Activated T-helper 1 cell treated with anti-CD3 and anti-CD28 coated beads, Interleukin-12 subunit alpha, Interleukin-12 subunit beta, Interleukin-2, Interleukin-4 antibody, amounts not matched to agents 30 ng/mL and 10 ng/mL and 1 ng/mL, durations not matched to agents 14 hours and 24 hours and 36 hours (primary cell): Measurements from ENCODE around the gene AZU1. TPM values are rescaled to one million over a fixed set of nuclear protein-coding genes. Genes with fewer than 3 reads are reported as not detected.
"Not testable (repeated sequence)": the region's sequence is repeated elsewhere in the genome, so short reads cannot be mapped to it uniquely, and the experiment has no call there.

ENCODE experiments used
- DNase-seq: peaks from one replicate; pipeline ENCODE4 v3.0.0; 2021; ENCODE audit warnings: low spot score
- H3K27ac Mint-ChIP-seq: one replicate; pipeline ENCODE4 v1.8.0; 2021; ENCODE audit warnings: mild to moderate bottlenecking, mixed read lengths
- H3K27me3 Mint-ChIP-seq: one replicate; pipeline ENCODE4 v1.8.0; 2022; ENCODE audit warnings: mild to moderate bottlenecking, moderate library complexity, mixed read lengths; ENCODE audit not compliant: insufficient read depth
- H3K36me3 Mint-ChIP-seq: one replicate; pipeline ENCODE4 v1.8.0; 2021; ENCODE audit warnings: low read depth, mixed read lengths
- H3K4me1 Mint-ChIP-seq: one replicate; pipeline ENCODE4 v1.8.0; 2021; ENCODE audit warnings: low read depth, mixed read lengths
- H3K4me3 Mint-ChIP-seq: one replicate; pipeline ENCODE4 v1.8.0; 2021; ENCODE audit warnings: mild to moderate bottlenecking, moderate library complexity, mixed read lengths
- H3K9me3 Mint-ChIP-seq: one replicate; pipeline ENCODE4 v1.8.0; 2021; ENCODE audit warnings: mixed read lengths
- intact Hi-C: fragments of 100-400 bp; cut with micrococcal nuclease; formaldehyde crosslinking; loops from one replicate; pipeline ENCODE4 v1.15.1; 2024
- total RNA-seq: library from RNA; stranded (reverse); gene quantifications from 2 replicates; pipeline ENCODE4 v1.2.3, GENCODE V29; 2022

AZU1 gene
- total RNA-seq, 1 donor from 2014 or later = not detected

DNA sequence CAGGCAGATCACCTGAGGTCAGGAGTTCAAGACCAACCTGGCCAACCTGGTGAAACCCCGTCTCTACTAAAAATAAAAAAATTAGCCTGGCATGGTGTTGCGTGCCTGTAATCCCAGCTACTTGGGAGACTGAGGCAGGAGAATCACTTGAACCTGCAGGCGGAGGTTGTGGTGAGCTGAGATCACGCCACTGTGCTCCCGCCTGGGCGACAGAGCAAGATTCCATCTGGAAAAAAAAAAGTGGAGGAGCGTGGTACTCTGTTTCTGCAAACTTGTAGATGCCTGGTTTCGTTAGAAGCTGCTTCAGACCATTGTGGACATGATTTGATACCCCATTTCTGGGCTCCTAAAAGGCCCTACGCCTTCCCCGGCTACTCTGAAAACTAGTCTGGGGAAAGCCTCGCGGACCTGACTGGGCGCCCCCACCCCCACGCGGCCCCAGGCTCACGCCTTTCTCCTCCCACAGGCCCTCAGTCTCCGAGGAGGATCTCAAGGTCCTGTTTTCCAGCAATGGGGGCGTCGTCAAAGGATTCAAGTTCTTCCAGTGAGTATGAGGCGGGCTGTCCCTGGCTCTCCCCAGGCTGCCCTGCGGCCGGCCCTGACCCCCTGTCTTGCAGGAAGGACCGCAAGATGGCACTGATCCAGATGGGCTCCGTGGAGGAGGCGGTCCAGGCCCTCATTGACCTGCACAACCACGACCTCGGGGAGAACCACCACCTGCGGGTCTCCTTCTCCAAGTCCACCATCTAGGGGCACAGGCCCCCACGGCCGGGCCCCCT is 17.4 kb upstream of the AZU1 start:
- Mint-ChIP-seq H3K9me3 (no peaks in the 10 kb centered on the region), H3K4me3 (no peak overlapping the region), H3K4me1 (peaks cover 8% of the 10 kb centered on the region), H3K27me3 (no peaks in the 10 kb centered on the region), H3K36me3 (peaks cover 34% of the 10 kb centered on the region), H3K27ac (no peak overlapping the region)
- no peak for DNase-seq
- intact Hi-C loops = no loop called here

DNA sequence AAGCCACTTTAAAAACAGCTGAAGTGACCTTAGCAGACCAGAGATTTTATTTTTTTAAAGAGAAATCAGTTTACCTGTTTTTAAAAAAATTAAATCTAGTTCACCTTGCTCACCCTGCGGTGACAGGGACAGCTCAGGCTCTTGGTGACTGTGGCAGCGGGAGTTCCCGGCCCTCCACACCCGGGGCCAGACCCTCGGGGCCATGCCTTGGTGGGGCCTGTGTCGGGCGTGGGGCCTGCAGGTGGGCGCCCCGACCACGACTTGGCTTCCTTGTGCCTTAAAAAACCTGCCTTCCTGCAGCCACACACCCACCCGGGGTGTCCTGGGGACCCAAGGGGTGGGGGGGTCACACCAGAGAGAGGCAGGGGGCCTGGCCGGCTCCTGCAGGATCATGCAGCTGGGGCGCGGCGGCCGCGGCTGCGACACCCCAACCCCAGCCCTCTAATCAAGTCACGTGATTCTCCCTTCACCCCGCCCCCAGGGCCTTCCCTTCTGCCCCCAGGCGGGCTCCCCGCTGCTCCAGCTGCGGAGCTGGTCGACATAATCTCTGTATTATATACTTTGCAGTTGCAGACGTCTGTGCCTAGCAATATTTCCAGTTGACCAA is 16.7 kb upstream of the AZU1 start:
- DNase-seq = no peak
- H3K9me3 Mint-ChIP-seq = no peaks in the 10 kb centered on the region
- peaks cover 8% of the 10 kb centered on the region for H3K4me1 Mint-ChIP-seq
- no peak overlapping the region for H3K4me3 Mint-ChIP-seq
- intact Hi-C loops = no loop called here
- no peak overlapping the region for H3K27ac Mint-ChIP-seq
- no peaks in the 10 kb centered on the region for H3K27me3 Mint-ChIP-seq
- peaks cover 34% of the 10 kb centered on the region for H3K36me3 Mint-ChIP-seq

- Mint-ChIP-seq H3K4me3 (no peak overlapping the region), H3K9me3 (peaks cover 3% of the 10 kb centered on the region), H3K36me3 (peaks cover 38% of the 10 kb centered on the region), H3K27ac (no peak overlapping the region), H3K27me3 (no peaks in the 10 kb centered on the region), H3K4me1 (peaks cover 8% of the 10 kb centered on the region)
- intact Hi-C loops = no loop called here
- no peak for DNase-seq
Observed at GRCh38 chr19:811506-812048, 16.1 kb upstream of the AZU1 start.

- intact Hi-C loops = no loop called here
- no peaks in the 10 kb centered on the region for H3K27me3 Mint-ChIP-seq
- H3K4me1 Mint-ChIP-seq = peaks cover 7% of the 10 kb centered on the region
- no peak overlapping the region for H3K4me3 Mint-ChIP-seq
- no peak for DNase-seq
- H3K27ac Mint-ChIP-seq = no peak overlapping the region
- H3K36me3 Mint-ChIP-seq = peaks cover 38% of the 10 kb centered on the region
- H3K9me3 Mint-ChIP-seq = peaks cover 4% of the 10 kb centered on the region
Observed at GRCh38 chr19:812049-812746, 15.4 kb upstream of the AZU1 start.

DNA sequence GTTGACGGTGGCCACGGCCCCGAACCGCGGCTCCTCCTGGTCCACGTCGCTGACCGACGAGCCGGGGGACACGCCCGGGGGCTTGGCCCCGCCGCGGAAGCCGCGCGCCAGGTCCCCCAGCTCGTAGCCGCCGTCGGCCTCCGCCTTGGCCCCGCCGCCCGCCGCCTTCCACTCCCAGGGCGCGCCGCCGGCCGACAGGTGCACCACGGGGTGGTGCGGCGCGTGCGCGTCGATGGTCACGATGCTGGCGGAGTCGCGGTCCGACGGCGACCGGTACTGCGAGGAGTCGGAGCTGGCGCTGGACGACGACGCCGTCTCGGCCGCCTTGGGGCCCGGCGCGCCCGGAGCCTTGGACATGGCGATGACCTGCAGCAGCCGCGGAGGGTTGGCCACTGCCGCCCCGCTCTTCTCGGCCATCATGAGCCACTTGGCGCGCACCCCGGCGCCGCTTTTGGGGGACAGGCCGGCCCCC is 14.9 kb upstream of the AZU1 start:
- H3K27ac Mint-ChIP-seq = no peak overlapping the region
- H3K36me3 Mint-ChIP-seq = peaks cover 32% of the 10 kb centered on the region
- intact Hi-C loops = no loop called here
- DNase-seq = no peak
- peaks cover 4% of the 10 kb centered on the region for H3K9me3 Mint-ChIP-seq
- H3K27me3 Mint-ChIP-seq = no peaks in the 10 kb centered on the region
- peaks cover under 1% of the 10 kb centered on the region for H3K4me1 Mint-ChIP-seq
- no peak overlapping the region for H3K4me3 Mint-ChIP-seq

- no peak overlapping the region for H3K27ac Mint-ChIP-seq
- H3K9me3 Mint-ChIP-seq = peaks cover 4% of the 10 kb centered on the region
- intact Hi-C loops = no loop called here
- no peak overlapping the region for H3K4me3 Mint-ChIP-seq
- H3K36me3 Mint-ChIP-seq = peaks cover 29% of the 10 kb centered on the region
- H3K4me1 Mint-ChIP-seq = no peaks in the 10 kb centered on the region
- no peaks in the 10 kb centered on the region for H3K27me3 Mint-ChIP-seq
- DNase-seq = no peak
Observed at GRCh38 chr19:813219-814151, 14.2 kb upstream of the AZU1 start.

GRCh38 chr19:814152-815078 is 13.2 kb upstream of the AZU1 start:
- peaks cover 27% of the 10 kb centered on the region for H3K36me3 Mint-ChIP-seq
- H3K27me3 Mint-ChIP-seq = no peaks in the 10 kb centered on the region
- H3K9me3 Mint-ChIP-seq = peaks cover 4% of the 10 kb centered on the region
- no peaks in the 10 kb centered on the region for H3K4me1 Mint-ChIP-seq
- no peak for DNase-seq
- intact Hi-C loops = no loop called here
- H3K4me3 Mint-ChIP-seq = no peak overlapping the region
- H3K27ac Mint-ChIP-seq = no peak overlapping the region

- intact Hi-C loops = no loop called here
- Mint-ChIP-seq H3K9me3 (peaks cover 4% of the 10 kb centered on the region), H3K36me3 (peaks cover 23% of the 10 kb centered on the region), H3K4me1 (no peaks in the 10 kb centered on the region), H3K27ac (no peak overlapping the region), H3K4me3 (no peak overlapping the region), H3K27me3 (no peaks in the 10 kb centered on the region)
- DNase-seq = no peak
Observed at GRCh38 chr19:815079-815774, 12.4 kb upstream of the AZU1 start.

DNA sequence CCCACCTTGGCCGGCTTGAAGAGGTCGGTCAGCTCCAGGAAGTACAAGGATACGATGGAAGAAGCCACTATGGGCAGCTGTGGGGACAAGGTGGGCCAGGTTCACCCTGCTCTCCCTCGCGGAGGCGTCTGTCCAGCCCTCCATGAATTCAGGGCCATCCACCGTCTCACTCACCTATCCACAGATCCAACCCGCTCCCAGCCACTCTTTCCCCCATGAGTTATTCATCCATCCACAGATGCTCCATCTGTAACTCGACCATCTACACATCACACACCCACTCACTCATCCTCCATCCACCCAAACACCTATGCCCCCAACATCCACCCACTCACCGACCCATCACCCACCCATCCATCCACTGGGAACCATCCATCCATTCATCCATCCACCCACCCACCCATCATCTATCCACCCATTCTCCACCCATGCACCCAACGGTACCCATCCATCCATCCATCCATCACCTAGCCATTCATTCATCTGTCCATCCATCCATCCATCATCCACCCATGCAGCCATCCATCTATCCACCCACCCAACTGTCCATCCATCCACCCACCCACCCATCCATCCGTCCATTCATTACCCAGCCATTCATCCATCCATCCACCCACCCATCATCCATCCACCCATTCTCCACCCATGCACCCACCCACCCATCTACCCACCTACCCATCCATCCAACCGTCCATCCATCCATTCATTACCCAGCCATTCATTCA is 11.7 kb upstream of the AZU1 start:
- intact Hi-C loops = no loop called here
- H3K27ac Mint-ChIP-seq = no peak overlapping the region
- no peak overlapping the region for H3K4me3 Mint-ChIP-seq
- H3K36me3 Mint-ChIP-seq = peaks cover 20% of the 10 kb centered on the region
- no peak for DNase-seq
- peaks cover 4% of the 10 kb centered on the region for H3K9me3 Mint-ChIP-seq
- H3K4me1 Mint-ChIP-seq = no peaks in the 10 kb centered on the region
- H3K27me3 Mint-ChIP-seq = peaks cover 5% of the 10 kb centered on the region

DNA sequence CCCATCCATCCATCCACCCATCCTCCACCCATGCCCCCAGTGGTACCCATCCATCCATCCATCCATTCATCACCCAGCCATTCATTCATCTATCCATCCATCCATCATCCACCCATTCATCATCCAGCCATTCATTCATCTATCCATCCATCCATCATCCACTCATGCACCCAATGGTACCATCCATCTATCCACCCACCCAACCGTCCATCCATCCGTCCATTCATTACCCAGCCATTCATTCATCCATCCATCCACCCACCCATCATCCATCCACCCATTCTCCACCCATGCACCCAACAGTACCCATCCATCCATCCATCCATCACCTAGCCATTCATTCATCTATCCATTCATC is 11.2 kb upstream of the AZU1 start:
- intact Hi-C loops = no loop called here

GRCh38 chr19:820212-820611 is 7.4 kb upstream of the AZU1 start:
- Mint-ChIP-seq H3K36me3 (peaks cover 13% of the 10 kb centered on the region), H3K27me3 (peaks cover 23% of the 10 kb centered on the region)
- intact Hi-C loops, H3K4me3 Mint-ChIP-seq, DNase-seq, H3K27ac Mint-ChIP-seq, H3K9me3 Mint-ChIP-seq, H3K4me1 Mint-ChIP-seq: not testable (repeated sequence)

More for the DNA sequence above, 11.2 kb upstream of the AZU1 start:
- Mint-ChIP-seq H3K27me3 (peaks cover 5% of the 10 kb centered on the region), H3K4me1 (no peaks in the 10 kb centered on the region), H3K4me3 (no peak overlapping the region), H3K36me3 (peaks cover 20% of the 10 kb centered on the region), H3K9me3 (peaks cover 4% of the 10 kb centered on the region), H3K27ac (no peak overlapping the region)
- no peak for DNase-seq
